T-helper 9 cell (primary cell): Measurements from ENCODE around the gene ROR2.
"Not testable (repeated sequence)": the region's sequence is repeated elsewhere in the genome, so short reads cannot be mapped to it uniquely, and the experiment has no call there.

Source experiments
- DNase-seq: peaks from one replicate; pipeline ENCODE4 v3.0.0-alpha.2; 2020

ROR2 gene

GRCh38 chr9:91555132-91555531 is 394.9 kb downstream of the ROR2 start:
- no peak for DNase-seq

GRCh38 chr9:91549177-91549576 is 400.9 kb downstream of the ROR2 start:
- no peak for DNase-seq

DNA sequence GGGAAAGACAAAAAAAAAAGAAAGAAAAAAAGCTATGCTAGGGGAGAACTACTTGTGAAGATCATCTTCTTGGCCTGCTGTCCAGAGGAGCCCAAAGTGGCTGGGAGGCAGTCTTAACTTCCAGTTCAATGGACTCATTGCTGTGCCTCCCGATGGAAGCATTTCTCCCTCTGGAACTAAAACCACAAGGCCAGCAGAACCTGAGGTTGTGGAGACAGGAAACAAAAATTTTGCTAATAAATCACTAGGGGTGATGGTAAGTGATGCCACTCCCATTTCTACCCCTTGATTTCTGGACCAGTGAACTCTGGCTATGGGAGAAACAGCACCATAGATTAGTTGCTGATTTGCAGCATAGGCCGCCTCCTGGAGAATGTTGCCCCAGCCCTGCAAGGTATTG is 402.9 kb downstream of the ROR2 start:
- DNase-seq, result no peak

- no peak for DNase-seq
Observed at GRCh38 chr9:91546574-91546973, 403.5 kb downstream of the ROR2 start.

GRCh38 chr9:91541734-91542133 is 408.3 kb downstream of the ROR2 start:
- no peak for DNase-seq

- DNase-seq, result not testable (repeated sequence)
Observed at GRCh38 chr9:91540506-91540905, 409.5 kb downstream of the ROR2 start.

DNA sequence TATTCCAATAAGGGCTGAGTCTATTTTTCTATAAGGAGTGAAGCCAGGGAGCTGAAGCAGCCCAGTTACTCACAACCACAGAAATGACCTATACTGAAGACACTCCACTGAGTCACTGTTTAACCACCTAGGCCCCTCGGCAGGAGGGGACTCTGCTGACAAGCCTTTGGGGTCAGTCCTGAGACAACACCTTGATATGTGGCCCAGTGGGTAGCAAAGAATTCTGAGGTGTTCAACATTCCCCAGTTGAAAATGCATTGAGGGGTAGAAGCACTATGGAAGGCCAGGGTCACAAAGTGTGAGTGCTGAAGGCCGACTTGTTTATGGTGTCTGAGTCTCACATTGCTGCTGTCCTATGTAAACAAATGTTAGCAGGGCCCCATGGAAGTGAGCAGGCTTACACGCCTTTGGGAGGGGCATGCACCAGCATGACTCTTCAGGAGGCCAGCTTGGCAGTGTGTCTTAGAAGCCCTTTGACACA is 413.8 kb downstream of the ROR2 start:
- no peak for DNase-seq

DNA sequence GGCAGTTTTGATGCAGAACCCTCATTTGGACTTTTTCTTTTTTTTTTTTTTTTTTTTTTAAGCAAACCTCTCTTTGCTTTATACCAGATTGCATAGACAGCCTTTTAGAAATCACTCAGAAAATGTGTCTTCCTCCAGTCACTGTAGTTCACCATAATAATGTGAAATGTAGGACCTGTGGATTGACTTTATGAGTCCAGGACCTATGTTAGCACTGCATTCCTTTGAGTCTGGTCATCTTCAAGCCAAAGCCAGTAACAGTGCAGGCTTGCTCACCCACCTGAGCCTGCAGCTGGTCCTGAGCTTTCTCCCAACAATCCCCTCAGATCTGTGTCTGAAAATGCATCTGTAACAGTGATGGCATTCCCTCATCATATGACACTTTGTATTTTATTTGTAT is 415.7 kb downstream of the ROR2 start:
- DNase-seq, result no peak

GRCh38 chr9:91533382-91533781 is 416.6 kb downstream of the ROR2 start:
- no peak for DNase-seq

DNA sequence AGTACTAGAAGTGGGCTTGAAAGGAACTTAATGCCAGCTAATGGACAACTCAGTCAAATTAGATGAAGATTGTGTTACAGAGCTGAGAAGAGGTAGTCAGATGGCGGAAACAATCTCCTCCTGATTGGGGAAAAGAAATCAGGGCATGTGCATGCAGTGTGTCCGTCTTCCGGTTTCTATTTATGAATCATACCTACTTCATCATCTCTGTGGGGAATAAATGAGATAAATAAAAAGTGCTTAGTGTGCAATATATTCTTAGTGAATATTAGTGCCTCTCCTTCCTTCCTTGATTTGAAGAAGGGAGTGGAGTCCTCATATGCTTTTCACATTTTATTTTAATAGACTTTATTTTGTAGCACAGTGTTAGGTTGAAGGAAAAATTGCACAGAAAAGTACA is 417.7 kb downstream of the ROR2 start:
- DNase-seq, result no peak

DNA sequence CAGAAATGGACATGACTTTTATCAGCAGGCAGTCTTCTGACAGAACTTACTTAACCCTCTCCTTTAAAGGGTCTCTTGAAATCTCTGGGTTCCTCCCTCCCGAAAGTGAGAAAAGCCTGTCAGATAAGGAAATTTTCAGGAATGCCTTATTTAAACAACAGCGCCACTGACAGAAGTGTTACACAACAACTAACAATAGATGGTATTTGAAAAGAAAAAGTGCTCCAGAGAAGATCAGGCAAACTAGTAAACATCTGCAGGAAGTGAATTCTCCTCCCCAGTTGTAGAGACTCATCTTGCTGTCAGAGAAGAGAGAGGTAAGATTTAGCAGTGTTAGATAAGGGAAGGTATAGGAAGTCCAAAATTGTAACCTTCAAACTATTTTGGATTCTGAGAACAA is 419.2 kb downstream of the ROR2 start:
- DNase-seq, result no peak

GRCh38 chr9:91522481-91522880 is 427.5 kb downstream of the ROR2 start:
- DNase-seq, result no peak

DNA sequence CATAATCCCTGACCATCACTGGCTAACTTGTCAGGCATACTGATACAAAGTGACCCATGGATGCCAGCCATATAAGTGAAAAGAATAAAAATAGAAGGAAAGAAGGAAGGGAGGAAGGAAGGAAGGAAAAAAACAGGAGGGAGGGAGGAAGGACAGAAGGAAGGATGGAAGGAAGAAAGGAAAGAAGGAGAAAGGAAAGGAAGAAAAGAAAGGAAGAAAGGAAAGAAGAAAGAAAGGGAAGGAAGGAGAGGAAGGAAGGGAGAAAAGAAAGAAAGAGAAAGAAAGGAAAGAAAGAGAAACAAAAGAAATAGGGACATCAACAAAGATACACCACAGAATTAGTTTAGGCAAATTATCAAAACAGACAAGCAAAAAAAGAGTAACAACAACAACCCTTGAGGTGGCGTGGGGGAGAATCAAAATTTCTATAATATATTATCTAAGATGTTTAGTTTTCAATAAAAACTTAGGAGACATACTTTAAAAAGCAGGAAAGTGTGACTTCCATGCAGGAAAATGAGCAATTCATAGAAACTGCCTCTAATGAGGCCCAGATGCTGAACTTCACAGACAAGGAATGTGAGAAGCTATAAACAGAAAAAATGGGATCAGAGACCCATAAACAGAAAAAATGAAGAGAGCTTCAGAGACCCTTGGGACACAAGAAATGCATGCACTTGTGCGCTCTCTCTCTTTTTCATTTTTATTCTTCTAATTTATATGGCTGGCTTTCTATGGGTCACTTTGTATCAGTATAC is 430.3 kb downstream of the ROR2 start:
- DNase-seq, result no peak

GRCh38 chr9:91518462-91518861 is 431.6 kb downstream of the ROR2 start:
- DNase-seq, result no peak

- no peak for DNase-seq
Observed at GRCh38 chr9:91517801-91518200, 432.2 kb downstream of the ROR2 start.

DNA sequence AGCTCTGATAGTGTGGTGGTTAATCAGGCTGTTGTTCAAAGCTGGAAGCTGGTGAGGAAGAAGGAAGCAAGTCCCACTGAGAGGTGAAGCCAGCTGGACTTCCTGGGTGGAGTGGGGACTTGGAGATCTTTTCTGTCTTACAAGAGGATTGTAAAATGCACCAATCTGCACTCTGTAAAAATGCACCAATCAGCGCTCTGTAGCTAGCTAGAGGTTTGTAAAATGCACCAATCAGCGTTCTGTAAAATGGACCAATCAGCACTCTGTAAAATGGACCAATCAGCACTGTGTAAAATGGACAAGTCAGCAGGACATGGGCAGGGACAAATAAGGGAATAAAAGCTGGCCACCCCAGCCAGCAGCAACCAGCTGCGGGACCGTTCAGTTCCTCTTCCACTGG is 432.7 kb downstream of the ROR2 start:
- DNase-seq, result not testable (repeated sequence)

DNA sequence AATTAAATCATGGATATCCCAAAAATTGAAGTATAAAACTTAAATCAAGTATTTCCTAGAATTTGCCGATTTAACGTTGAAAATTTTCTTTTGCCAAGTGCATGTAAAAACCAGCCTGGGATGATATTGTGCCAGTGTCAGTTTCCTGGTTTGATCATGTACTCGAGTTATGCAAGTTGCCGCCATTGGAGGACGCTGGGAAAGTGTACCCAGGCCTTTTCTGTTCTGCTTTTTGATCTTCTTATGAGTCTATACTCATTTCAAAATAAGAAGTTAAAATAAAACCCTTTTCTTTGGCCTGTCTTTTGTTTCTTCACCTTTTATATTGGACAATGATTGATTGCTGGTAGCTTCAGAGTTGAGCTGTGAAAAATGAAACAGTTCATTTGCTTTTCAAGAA is 433.3 kb downstream of the ROR2 start:
- no peak for DNase-seq

DNA sequence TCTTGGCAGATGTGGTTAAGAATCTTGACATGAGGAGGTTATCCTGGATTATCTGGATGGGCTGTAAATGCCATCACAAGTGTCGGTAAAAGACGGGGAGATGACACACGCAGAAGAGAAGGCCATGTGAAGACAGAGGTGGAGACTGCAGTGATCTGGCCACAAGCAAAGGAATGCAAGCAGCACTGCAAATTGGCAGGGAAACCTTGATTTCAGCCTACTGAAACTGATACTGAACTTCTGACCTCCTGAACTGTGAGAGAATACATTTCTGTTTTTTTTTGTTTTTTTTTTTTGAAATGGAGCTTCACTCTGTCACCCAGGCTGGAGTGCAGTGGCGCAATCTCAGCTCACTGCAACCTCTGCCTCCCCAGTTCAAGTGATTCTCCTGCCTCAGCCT is 433.9 kb downstream of the ROR2 start:
- DNase-seq, result no peak

DNA sequence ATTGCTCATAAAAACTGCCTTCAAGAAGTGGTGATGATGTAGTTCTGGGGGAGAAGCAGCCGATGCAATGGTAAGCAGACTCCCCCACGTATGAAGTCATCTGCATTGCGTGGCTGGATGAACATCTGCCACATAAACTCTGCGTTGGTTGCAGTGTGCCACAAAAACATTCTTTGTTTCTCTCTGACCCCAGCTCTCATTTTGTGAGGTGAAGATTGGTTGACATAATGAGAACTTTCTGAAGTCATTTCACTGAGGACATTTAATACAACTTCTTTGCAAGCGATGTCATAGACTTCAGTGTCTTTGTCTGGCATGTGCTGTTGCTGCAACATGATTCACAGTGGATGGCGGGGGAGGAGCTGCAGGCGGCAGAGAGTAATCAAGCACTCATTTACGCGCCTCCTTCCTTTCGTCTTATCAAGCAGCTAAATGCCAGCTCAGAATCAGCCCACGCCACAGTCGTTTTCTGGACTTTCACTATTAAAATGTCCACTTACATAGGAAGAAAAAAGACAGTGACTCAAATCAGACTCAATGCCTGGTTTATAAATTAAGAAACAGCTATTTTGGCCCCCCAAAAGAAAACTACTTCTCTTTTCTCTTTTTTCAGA is 434.8 kb downstream of the ROR2 start:
- no peak for DNase-seq
